Measurements from ENCODE around the gene CTAG1A.
"Not testable (repeated sequence)": the region's sequence is repeated elsewhere in the genome, so short reads cannot be mapped to it uniquely, and the experiment has no call there.

The CTAG1A gene

GRCh38 chrX:154584585-154585183 is at the start of gene CTAG1A:
Gene CTAG1A (plus strand): TSS chrX:154585133. CDS start chrX:154585207, 74 bp downstream.
- not testable (repeated sequence) for DNase-seq

DNA sequence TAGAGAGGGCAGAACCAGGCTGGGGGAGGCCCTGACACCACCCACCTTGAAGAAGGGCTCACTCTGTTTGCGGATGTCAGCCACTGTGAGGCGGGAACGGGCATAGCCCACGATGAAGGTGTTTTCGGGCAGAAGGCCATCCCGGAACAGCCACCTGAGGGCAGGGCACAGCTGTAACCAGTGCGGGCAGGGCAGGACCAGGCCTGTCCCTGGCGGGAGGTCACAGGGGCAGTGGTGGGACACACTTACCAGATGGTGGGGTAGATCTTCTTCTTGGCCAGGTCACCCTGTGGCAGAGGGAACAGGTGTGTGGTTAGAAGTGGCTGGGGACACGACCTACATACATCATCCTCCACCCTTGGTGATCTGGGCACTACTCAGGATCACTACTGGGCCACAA is 49.0 kb upstream of the CTAG1A start:
- no peak for DNase-seq

DNA sequence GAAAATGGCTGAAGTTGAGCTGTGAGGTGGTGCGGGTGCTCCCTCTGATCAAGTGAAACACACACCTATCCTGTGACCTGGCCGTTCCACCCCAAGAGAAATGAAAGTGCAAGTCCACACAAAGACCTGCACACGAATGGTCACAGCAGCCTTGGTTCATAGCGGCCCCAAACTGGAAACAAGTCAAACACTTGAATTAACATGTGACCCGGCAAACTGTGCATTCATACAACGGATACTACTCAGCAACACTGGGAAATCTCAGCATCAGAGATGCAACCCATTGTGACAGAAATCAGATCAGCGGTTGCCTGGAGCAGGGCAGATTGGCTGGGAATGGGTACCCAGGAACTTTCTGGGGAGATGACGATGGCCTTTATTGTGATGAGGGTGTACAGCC is 45.9 kb upstream of the CTAG1A start:
- no peak for DNase-seq

DNA sequence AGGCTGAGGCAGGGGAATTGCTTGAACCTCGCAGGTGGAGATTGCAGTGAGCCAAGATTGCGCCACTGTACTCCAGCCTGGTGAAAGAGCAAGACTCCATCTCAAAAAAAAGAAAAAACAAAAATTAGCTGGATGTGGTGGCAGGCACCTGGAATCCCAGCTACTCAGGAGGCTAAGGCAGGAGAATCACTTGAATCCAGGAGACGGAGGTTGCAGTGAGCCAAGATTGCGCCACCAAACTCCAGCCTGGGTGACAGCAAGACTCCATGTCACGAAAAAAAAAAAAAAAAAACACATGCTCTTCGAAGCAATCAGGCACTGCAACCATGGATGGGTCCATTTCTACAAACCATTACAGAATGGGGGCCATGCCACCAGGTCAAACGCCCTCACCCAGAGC is 44.6 kb upstream of the CTAG1A start:
- not testable (repeated sequence) for DNase-seq

DNA sequence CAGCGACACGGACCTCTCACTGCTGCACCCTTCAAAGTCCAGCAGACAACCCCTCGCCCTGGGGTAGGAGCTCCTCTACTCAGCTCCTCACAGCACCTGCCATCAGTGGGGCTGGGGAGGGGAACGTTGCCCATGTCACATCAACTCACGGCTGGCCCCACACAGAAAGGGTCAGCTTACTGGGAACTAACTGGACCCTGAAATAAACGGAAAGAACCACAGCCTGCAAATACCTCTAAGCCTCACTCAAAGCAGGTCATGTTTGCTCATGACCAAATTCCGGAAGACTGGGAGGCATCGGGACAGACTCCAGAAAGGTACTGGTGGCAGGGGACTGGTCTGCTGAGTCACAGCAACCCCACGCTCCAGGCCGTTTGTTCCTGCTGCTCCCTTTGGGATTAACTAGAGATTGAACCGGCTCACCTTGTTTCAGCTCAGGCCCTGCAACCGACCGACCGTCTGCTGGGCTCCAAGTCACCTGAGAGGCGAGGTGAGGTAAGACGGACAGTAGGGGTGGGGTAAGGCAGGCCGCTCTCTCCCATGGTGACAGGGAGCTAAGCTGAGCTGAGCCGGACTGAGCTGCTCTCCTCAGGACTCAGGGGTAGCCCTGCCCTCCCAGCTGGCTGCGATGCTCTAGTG is 43.9 kb upstream of the CTAG1A start:
- no peak for DNase-seq

- no peak for DNase-seq
Measured at GRCh38 chrX:154541589-154541895, 43.4 kb upstream of the CTAG1A start.

GRCh38 chrX:154541896-154542722 is 42.8 kb upstream of the CTAG1A start:
- peak; percentile 49 for DNase-seq

DNA sequence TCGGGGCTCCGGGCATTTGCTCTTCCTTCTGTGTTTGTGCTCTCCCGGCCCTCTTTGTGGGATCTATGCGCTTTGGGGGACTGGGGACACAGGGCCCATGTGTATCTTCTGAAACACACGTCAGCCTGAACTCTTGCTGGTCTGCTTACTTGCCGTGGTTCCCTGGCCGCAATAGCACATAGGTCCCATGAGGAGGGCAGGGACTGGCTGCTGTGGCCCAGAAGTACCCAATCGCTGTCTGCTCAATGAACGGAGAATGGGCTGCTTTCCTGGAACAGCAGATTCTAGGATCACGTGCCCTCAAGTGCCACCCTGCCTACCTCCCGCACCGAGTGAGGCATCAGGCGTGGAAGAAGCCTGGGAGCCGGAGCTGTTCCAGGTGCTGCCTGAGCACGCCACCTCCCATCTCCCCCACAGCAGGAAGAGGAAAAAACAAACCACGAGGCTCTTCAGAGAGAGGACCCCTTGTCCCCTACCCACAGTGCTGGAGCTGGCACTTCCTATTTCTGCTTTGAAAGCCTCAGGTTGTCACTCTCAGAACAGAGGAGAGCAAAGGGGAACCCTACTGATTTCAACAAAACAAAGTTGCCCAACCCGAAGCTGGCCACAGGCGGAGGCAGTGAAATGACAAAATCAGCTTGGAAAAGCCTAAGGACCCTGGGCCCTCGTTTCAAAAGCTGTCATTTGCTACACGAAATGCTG is 42.1 kb upstream of the CTAG1A start:
- no peak for DNase-seq

DNA sequence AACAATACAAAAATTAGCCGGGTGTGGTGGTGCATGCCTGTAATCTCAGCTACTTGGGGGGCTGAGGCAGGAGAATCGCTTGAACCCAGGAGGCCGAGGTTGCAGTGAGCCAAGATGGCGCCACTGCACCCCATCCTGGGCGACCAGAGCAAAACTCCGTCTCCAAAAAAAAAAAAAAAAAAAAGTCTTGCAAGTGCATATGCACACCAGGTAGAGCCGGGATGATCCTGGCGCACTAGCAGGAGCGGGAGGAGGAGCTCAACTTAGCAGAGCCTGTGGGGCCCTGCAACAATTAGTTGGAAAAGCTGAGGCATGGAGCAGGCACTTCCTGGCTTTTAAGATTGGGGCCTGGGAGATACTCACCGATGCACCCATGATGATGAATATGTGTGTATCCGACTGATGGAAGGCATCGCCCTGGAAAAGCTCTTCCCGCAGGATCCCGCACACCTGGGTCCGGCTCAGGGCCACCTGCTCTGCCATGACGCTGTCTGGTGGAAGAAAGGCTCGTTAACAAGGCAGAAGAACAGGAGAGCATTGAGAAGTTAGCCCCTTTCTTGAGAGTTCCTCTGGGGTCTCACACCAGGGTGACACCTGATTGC is 39.2 kb upstream of the CTAG1A start:
- no peak for DNase-seq

DNA sequence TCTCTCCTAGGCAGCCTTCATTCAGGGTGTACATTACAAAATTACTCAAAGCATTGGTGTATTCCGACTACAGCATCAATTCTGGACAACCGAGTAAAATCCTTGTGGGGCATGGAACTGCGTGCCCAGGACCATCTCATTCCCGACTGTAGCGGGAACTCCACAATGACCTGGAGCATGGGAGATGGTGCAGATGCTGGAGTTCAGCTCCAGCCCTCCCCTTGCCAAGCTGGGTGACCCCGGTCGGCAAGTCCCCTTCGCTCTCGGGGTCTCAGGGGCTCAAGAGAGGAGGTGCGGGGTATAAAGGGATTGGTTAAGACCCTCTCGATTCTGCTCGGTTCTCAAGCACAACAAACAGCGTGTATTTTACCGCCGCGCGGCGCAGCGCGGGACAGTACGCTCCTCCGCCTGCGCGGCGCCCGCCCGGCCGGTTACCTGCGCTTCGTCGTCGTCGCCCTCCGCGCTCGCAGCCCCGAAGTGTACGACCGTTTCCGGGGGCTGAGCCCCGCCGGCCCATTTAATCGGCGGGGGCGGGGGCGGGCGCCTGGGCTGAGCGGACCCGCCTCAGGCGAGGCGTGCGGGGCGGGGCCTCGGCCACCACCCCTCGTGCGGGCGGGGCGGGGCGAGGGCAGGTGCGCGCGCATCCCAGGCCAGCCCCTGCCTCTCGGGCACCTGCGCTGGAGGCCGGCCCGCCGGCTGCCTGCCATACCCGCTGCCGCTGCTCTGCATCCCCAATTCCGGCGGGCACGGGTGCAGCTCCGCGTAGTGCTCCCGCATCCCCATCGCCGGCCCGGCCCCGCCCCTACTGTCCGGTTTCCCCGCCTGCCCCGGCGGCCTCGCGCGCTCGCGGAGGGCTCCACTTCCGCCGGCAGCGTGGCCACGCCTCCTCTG is 38.3 kb upstream of the CTAG1A start, which contains the start of gene G6PD:
G6PD (minus strand) TSS at position 493 of the 891 bp plus-strand sequence. CDS start 691 bp downstream, outside the sequence.
- peak; percentile 89 for DNase-seq

- peak; percentile 93 for DNase-seq
Measured at GRCh38 chrX:154547245-154548027, 37.5 kb upstream of the CTAG1A start, which contains the start of gene IKBKG. Gene IKBKG (plus strand): TSS chrX:154547620. CDS start chrX:154552003, 4,383 bp downstream.

DNA sequence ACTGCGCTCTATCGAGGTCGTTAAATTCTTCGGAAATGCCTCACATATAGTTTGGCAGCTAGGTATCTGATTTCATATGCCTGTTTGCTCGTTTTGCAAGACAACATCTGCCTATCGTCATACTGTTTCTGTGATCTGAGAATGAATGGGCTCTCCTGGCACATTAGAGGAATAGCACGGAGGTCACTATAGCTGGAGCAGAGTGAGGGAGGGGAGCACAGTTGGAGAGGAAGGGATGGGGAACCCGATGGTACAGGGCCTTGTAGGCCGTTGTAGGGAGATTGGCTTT is 37.0 kb upstream of the CTAG1A start:
- DNase-seq = no peak

DNA sequence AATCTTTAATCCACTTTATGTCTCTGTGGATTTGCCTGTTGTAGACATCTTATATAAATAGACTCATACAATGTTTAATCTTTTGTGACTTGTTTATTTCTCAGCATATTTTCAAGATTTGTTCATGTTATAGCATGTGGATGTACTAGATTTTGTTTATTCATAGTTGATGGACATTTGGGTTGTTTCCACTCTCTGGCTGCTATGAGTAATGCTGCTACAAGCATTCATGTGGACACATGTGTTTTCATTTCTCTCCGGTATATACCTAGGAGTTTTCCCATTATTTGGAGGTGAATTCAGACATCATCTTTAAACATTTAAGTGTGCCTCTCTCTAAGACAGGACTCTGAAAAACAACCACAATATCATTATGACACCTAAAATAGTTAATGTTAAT is 35.2 kb upstream of the CTAG1A start:
- no peak for DNase-seq

DNA sequence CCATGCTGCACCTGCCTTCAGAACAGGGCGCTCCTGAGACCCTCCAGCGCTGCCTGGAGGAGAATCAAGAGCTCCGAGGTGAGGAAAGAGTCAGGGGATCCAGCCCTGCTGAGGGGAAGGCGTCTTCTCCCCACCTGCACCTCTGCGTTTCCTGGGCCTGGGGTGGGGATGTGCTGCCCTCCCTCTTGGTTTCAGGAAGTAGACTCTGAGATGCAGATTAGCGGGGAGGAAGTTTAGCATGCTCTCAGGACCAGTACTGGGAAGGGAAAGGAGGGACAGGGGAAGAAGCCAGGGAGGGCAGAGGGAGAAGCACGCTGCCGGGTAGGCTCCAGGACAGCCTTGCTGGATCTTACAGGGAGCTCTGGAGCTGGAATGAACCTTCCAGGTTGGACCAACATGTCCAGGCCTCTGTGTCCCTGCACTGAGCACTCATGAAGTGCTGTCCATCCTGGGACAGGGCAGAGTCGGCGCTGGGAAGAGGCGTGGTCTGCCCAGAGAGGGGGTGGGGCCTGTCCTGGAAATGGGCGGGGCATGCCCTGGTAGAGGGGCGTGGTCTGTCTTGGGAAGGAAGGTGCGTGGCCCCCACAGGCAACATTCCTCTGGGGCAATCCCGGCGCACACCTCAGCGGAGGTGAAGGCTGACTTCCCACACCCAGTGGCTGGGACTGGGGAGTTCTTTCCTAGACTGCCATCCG is 32.7 kb upstream of the CTAG1A start:
- not testable (repeated sequence) for DNase-seq

GRCh38 chrX:154558060-154558690 is 26.8 kb upstream of the CTAG1A start:
- DNase-seq = not testable (repeated sequence)

GRCh38 chrX:154558896-154559295 is 26.0 kb upstream of the CTAG1A start:
- DNase-seq = not testable (repeated sequence)

DNA sequence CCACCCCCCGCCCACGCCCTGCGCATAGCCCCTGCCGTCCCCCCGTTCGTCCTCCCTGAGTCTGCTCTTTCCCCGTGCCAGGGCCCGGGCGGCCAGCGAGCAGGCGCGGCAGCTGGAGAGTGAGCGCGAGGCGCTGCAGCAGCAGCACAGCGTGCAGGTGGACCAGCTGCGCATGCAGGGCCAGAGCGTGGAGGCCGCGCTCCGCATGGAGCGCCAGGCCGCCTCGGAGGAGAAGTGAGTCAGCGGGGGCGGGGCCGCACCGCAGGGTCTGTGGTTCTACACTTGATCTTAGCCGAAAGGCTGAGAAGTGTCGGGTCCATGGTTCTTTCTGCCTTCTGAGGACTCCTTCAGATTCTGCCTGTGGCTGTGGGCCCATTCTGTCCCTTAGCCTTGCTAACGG is 24.6 kb upstream of the CTAG1A start:
- not testable (repeated sequence) for DNase-seq

GRCh38 chrX:154562295-154562694 is 22.6 kb upstream of the CTAG1A start:
- DNase-seq = not testable (repeated sequence)

DNA sequence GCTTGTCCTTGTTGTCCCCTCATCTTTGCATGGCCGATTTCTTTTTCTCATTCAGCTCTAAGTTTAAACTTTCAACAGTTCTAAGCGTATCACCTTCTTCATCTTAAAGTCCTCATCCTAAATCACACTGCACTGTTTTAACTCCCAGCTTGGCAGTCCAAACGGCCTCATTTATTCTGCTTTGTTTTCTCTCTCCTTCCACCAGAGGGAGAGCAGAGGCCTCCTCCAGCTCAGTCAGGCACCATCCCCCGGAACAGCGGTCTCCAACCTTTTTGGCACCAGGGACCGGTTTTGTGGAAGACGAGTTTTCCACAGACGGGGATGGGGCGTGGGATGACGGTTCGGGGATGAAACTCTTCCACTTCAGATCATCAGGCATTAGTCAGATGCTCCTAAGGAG is 14.6 kb upstream of the CTAG1A start:
- DNase-seq = not testable (repeated sequence)

- DNase-seq = not testable (repeated sequence)
Measured at GRCh38 chrX:154573061-154573460, 11.9 kb upstream of the CTAG1A start.

All from NCI-H69 (cell line).